OCI-LY7 (cell line): Measurements from ENCODE around the gene IL15RA.

Experiments
- CTCF ChIP-seq: fragments of 200-600 bp; sonication (generic); conservative IDR thresholded peaks from 2 replicates; pipeline ENCODE4 v1.5.1; 2014; ENCODE audit warnings: mild to moderate bottlenecking, antibody characterized with exemption, low read length, moderate library complexity, mixed read lengths
- EZH2phosphoT487 ChIP-seq: fragments of 200-600 bp; sonication (generic); IDR thresholded peaks from 2 replicates; pipeline ENCODE4 v1.6.1; 2018; ENCODE audit warnings: low read depth, borderline replicate concordance, mild to moderate bottlenecking, mixed run types, antibody characterized with exemption, low read length, moderate library complexity, mixed read lengths

GRCh38 chr10:5902511-5903274 lies 74.7 kb downstream of the IL15RA start:
- TF ChIP-seq CTCF (no peak), EZH2phosphoT487 (no peak)
